ENCODE measurements around the gene LPAR1. TPM values are rescaled to one million over a fixed set of nuclear protein-coding genes. Genes with fewer than 3 reads are reported as not detected.

The LPAR1 gene
- total RNA-seq, 2 donors from 2014 or later = 5.0 to 5.9 TPM

- no peaks in the 10 kb centered on the region for H3K36me3 ChIP-seq (ENCODE audit: control insufficient read depth, insufficient read depth, low read length)
- DNase-seq = no peak
- no peak for TF ChIP-seq CTCF (conservative IDR thresholded peaks at IDR 0.05)
- no peaks in the 10 kb centered on the region for H3K4me1 ChIP-seq (ENCODE audit: control insufficient read depth, insufficient read depth, low read length)
- H3K36me3 Mint-ChIP-seq (ENCODE audit: low read depth) = no peaks in the 10 kb centered on the region
- H3K27me3 Mint-ChIP-seq (ENCODE audit: insufficient read depth) = no peaks in the 10 kb centered on the region
- no peaks in the 10 kb centered on the region for H3K27me3 ChIP-seq (ENCODE audit: control insufficient read depth, insufficient read depth, low read length, poor library complexity, severe bottlenecking)
- no peaks in the 10 kb centered on the region for H3K9me3 ChIP-seq (ENCODE audit: control insufficient read depth, low read length)
- no peaks in the 10 kb centered on the region for H3K9me3 Mint-ChIP-seq
- H3K4me3 ChIP-seq (ENCODE audit: low read length) = no peak overlapping the region
- H3K4me3 Mint-ChIP-seq = no peak overlapping the region
- no peak overlapping the region for H3K27ac Mint-ChIP-seq
- H3K9ac ChIP-seq (ENCODE audit: extremely low read depth, low read length, poor library complexity, severe bottlenecking) = no peak overlapping the region
- H3K4me1 Mint-ChIP-seq = peaks cover 16% of the 10 kb centered on the region
- H3K27ac ChIP-seq (ENCODE audit: low read depth, low read length) = no peak overlapping the region
- WGBS, 2 experiments (ENCODE audit: insufficient coverage in 1 of 2, insufficient read length in 1 of 2) = 90 to 95% methylated on average over 2 to 3 of the region's 3 CpGs
Measured at GRCh38 chr9:110876929-110877328, 161.3 kb downstream of the LPAR1 start.

DNA sequence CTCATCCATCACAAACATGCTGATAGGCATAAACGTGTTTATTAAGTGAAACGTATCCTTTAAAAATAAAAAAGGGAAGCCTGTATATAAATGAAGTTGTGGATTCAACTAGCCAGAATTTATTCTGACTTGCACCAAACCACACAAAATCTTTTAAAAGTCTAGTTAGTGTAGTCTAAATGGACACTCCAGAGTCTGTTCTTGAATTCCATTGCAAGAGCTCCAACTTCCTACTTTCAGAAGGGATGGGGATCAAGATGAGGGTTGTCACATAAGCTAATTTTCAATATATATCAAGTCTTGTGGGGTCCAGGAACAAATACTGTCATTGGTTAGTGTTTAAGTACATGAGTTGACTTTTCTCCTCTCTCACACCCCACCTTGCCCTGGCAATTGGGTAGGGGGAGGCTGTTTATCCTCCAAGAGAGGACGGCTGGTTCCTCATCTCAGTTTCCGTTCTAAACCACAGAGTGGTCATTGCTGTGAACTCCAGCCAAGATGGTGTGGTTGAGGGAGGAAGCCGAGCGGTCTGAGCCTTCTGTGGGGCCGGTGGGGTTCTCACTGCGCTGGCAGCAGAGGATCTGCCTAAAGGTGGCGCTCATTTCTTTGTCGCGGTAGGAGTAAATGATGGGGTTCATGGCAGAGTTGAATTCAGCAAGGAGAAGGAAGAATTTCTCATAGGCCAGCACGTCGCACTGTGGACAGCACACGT, 163.2 kb downstream of the LPAR1 start:
- DNase-seq = peak; percentile 86
- 89 to 90% methylated on average over 7 to 12 of the region's 14 CpGs for WGBS, 2 experiments (ENCODE audit: insufficient coverage in 1 of 2, insufficient read length in 1 of 2)
- Histone ChIP-seq H3K4me1 (ENCODE audit: control insufficient read depth, insufficient read depth, low read length) (no peaks in the 10 kb centered on the region), H3K27me3 (ENCODE audit: control insufficient read depth, insufficient read depth, low read length, poor library complexity, severe bottlenecking) (no peaks in the 10 kb centered on the region), H3K27ac (ENCODE audit: low read depth, low read length) (no peak overlapping the region), H3K36me3 (ENCODE audit: control insufficient read depth, insufficient read depth, low read length) (no peaks in the 10 kb centered on the region), H3K4me3 (ENCODE audit: low read length) (no peak overlapping the region), H3K9me3 (ENCODE audit: control insufficient read depth, low read length) (no peaks in the 10 kb centered on the region), H3K9ac (ENCODE audit: extremely low read depth, low read length, poor library complexity, severe bottlenecking) (no peak overlapping the region)
- Mint-ChIP-seq H3K4me3 (no peak overlapping the region), H3K4me1 (peaks cover 11% of the 10 kb centered on the region), H3K27ac (no peak overlapping the region), H3K36me3 (ENCODE audit: low read depth) (no peaks in the 10 kb centered on the region), H3K27me3 (ENCODE audit: insufficient read depth) (no peaks in the 10 kb centered on the region), H3K9me3 (no peaks in the 10 kb centered on the region)
- TF ChIP-seq CTCF (conservative IDR thresholded peaks at IDR 0.05) = peak; percentile 73

DNA sequence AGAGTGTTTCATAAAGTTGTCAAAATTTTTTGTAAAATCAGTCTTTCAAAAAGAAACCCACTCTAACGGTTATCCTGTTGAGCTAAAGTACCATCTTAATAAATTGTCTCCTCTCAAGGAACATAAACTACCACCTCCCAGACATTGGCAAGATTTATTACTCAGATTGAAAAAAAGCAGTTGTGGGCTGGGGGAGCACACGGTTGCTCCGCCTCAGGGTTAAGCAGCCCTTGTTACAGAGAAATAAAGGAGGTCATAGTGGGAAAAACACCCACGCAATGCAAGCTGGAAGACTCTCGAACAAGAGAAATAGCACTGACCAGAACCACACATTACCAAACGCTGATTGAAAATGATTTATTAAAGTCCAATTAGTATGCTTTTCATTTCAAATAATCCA, 165.3 kb downstream of the LPAR1 start:
- TF ChIP-seq CTCF (conservative IDR thresholded peaks at IDR 0.05) = no peak
- Mint-ChIP-seq H3K4me3 (no peak overlapping the region), H3K9me3 (peaks cover 2% of the 10 kb centered on the region), H3K36me3 (ENCODE audit: low read depth) (no peaks in the 10 kb centered on the region), H3K27ac (no peak overlapping the region), H3K4me1 (peaks cover 8% of the 10 kb centered on the region), H3K27me3 (ENCODE audit: insufficient read depth) (peaks cover 1% of the 10 kb centered on the region)
- DNase-seq = no peak
- Histone ChIP-seq H3K4me3 (ENCODE audit: low read length) (no peak overlapping the region), H3K9ac (ENCODE audit: extremely low read depth, low read length, poor library complexity, severe bottlenecking) (no peak overlapping the region), H3K27ac (ENCODE audit: low read depth, low read length) (no peak overlapping the region), H3K4me1 (ENCODE audit: control insufficient read depth, insufficient read depth, low read length) (no peaks in the 10 kb centered on the region), H3K36me3 (ENCODE audit: control insufficient read depth, insufficient read depth, low read length) (no peaks in the 10 kb centered on the region), H3K27me3 (ENCODE audit: control insufficient read depth, insufficient read depth, low read length, poor library complexity, severe bottlenecking) (no peaks in the 10 kb centered on the region), H3K9me3 (ENCODE audit: control insufficient read depth, low read length) (no peaks in the 10 kb centered on the region)
- WGBS, 2 experiments (ENCODE audit: insufficient coverage in 1 of 2, insufficient read length in 1 of 2) = 88 to 95% methylated on average over 3 to 6 of the region's 6 CpGs

Measured in endodermal cell (in vitro differentiated cells).